22Rv1 (cell line): ENCODE data around the gene TCF15.

Experiments used
- ZFX ChIP-seq: fragments of 450-650 bp; IDR thresholded peaks from 2 replicates; pipeline ENCODE4 v1.6.1; 2017; ENCODE audit warnings: antibody characterized with exemption, borderline replicate concordance
- TF ChIP-seq, protein P1 (sequence below): fragments of 450-650 bp; IDR thresholded peaks from 2 replicates; pipeline ENCODE4 v1.5.1; 2017; ENCODE audit warnings: mild to moderate bottlenecking

DNA sequence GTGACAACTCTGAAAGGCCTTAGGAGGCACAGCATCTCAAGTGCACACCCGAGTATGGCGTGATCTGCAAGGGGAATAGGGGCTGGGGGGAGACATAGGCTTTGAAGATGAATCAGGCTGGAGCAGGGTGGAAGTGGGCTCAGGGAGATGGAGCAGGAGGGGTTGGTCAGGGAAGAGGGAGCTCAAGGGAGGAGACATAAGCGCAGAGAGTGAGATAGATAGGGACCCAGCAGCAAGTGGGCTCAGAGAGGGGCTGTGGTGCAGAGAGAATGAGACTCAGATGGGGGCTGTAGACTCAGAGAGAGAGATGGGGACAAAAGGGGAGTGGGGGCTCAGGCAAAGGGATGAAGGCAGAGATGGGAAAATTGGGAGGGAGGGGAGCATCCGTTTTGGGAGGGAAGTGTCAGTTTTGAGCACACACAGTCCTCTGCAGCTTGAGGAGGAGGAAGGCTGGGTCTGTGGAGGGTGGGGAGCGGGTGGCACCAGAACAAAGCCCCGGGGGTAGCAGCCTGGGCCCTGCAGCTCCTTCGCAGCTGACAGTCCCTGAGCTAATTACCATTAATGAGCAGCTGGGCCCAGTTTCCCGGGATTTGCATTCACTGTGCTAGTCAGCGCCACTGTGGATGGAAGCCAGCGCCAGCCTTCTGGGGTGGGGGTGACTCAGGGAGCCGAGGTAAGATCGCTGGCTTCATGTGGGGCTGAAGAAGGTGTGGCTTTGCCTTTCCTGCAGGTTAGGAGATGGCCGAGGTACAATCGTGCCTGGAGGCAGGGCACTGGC lies 24.2 kb upstream of the TCF15 start:
- TF ChIP-seq, protein P1, sequence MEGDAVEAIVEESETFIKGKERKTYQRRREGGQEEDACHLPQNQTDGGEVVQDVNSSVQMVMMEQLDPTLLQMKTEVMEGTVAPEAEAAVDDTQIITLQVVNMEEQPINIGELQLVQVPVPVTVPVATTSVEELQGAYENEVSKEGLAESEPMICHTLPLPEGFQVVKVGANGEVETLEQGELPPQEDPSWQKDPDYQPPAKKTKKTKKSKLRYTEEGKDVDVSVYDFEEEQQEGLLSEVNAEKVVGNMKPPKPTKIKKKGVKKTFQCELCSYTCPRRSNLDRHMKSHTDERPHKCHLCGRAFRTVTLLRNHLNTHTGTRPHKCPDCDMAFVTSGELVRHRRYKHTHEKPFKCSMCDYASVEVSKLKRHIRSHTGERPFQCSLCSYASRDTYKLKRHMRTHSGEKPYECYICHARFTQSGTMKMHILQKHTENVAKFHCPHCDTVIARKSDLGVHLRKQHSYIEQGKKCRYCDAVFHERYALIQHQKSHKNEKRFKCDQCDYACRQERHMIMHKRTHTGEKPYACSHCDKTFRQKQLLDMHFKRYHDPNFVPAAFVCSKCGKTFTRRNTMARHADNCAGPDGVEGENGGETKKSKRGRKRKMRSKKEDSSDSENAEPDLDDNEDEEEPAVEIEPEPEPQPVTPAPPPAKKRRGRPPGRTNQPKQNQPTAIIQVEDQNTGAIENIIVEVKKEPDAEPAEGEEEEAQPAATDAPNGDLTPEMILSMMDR = no peak
- no peak for TF ChIP-seq ZFX
